22Rv1 (cell line): ENCODE data around the gene TM9SF4.

Experiments
- ZFX ChIP-seq: fragments of 450-650 bp; IDR thresholded peaks from 2 replicates; pipeline ENCODE4 v1.6.1; 2017; ENCODE audit warnings: antibody characterized with exemption, borderline replicate concordance
- TF ChIP-seq, protein P1 (sequence below): fragments of 450-650 bp; IDR thresholded peaks from 2 replicates; pipeline ENCODE4 v1.5.1; 2017; ENCODE audit warnings: mild to moderate bottlenecking

DNA sequence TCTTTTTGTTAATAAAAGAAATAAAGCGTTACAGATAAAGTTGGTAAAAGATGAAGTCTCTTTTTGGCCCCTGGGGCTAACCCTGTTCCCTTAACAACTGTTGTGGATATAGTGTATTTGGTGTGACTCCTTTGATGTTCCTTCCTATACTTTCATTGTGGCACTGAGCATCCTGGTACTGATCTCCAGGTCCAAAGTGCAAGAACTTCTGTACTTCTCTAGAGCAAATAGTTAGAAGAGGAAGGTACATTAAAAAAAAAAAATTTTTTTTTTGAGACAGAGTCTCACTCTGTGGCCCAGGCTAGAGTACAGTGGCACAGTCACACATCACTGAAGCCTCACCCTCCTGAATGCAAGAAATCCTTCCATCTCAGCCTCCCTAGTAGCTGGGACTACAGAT is 104.4 kb downstream of the TM9SF4 start:
- TF ChIP-seq, protein P1, sequence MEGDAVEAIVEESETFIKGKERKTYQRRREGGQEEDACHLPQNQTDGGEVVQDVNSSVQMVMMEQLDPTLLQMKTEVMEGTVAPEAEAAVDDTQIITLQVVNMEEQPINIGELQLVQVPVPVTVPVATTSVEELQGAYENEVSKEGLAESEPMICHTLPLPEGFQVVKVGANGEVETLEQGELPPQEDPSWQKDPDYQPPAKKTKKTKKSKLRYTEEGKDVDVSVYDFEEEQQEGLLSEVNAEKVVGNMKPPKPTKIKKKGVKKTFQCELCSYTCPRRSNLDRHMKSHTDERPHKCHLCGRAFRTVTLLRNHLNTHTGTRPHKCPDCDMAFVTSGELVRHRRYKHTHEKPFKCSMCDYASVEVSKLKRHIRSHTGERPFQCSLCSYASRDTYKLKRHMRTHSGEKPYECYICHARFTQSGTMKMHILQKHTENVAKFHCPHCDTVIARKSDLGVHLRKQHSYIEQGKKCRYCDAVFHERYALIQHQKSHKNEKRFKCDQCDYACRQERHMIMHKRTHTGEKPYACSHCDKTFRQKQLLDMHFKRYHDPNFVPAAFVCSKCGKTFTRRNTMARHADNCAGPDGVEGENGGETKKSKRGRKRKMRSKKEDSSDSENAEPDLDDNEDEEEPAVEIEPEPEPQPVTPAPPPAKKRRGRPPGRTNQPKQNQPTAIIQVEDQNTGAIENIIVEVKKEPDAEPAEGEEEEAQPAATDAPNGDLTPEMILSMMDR, result no peak
- no peak for TF ChIP-seq ZFX
